K562 (cell line): ENCODE measurements around the gene RUNDC3A. TPM values are rescaled to one million over a fixed set of nuclear protein-coding genes. Genes with fewer than 3 reads are reported as not detected.

ENCODE experiments used
- ATF7 ChIP-seq: fragments of 450-650 bp; IDR thresholded peaks from 2 replicates; pipeline ENCODE4 v1.7.1; 2014; ENCODE audit warnings: mild to moderate bottlenecking, moderate library complexity
- CHD1 ChIP-seq: fragments of 200-600 bp; sonication (generic); IDR thresholded peaks from one replicate; pipeline ENCODE4 v1.6.1; 2012; ENCODE audit warnings: mild to moderate bottlenecking, moderate library complexity, low read length, inconsistent platforms
- CTBP1 ChIP-seq: fragments of 450-650 bp; IDR thresholded peaks from 2 replicates; pipeline ENCODE4 v1.6.1; 2016; ENCODE audit warnings: borderline replicate concordance
- CXXC5 ChIP-seq: fragments of 250-450 bp; sonication (Bioruptor Pico); IDR thresholded peaks from 2 replicates; pipeline ENCODE4 v1.8.0; 2022; ENCODE audit warnings: inconsistent platforms, mild to moderate bottlenecking, moderate library complexity
- GATAD2B ChIP-seq: fragments of 450-650 bp; IDR thresholded peaks from 2 replicates; pipeline ENCODE4 v1.6.1; 2017; ENCODE audit warnings: mild to moderate bottlenecking, borderline replicate concordance
- HMG20A ChIP-seq: fragments of 450-650 bp; formaldehyde crosslinking; conservative IDR thresholded peaks from 2 replicates; pipeline ENCODE4 v1.4.0; 2020; ENCODE audit warnings: mild to moderate bottlenecking, mixed read lengths
- L3MBTL2 ChIP-seq: fragments of 450-650 bp; IDR thresholded peaks from 2 replicates; pipeline ENCODE4 v1.6.1; 2016; ENCODE audit warnings: mild to moderate bottlenecking, moderate library complexity
- MTA2 ChIP-seq: fragments of 450-650 bp; IDR thresholded peaks from 2 replicates; pipeline ENCODE4 v1.6.1; 2016; ENCODE audit warnings: low read depth
- NCOR1 ChIP-seq: fragments of 450-650 bp; IDR thresholded peaks from 2 replicates; pipeline ENCODE4 v1.6.1; 2016; ENCODE audit warnings: mild to moderate bottlenecking, moderate library complexity
- RAD51 ChIP-seq: fragments of 450-650 bp; IDR thresholded peaks from 2 replicates; pipeline ENCODE4 v1.7.1; 2016; ENCODE audit warnings: low read depth, mild to moderate bottlenecking, borderline replicate concordance
- RB1 ChIP-seq: fragments of 450-650 bp; IDR thresholded peaks from 2 replicates; pipeline ENCODE4 v1.6.1; 2017; ENCODE audit warnings: low read depth, mild to moderate bottlenecking
- RBBP5 ChIP-seq: fragments of 200-600 bp; sonication (generic); IDR thresholded peaks from 2 replicates; pipeline ENCODE4 v1.6.1; 2012; ENCODE audit warnings: borderline replicate concordance, mild to moderate bottlenecking, low read length, control low read depth, inconsistent platforms; ENCODE audit not compliant: insufficient read depth, poor library complexity, severe bottlenecking
- RBM39 ChIP-seq: fragments of 200-400 bp; formaldehyde crosslinking; optimal IDR thresholded peaks from 2 replicates; pipeline ENCODE3; 2018; ENCODE audit warnings: low read depth, low read length
- RNF2 ChIP-seq: sonication (generic); IDR thresholded peaks from 2 replicates; pipeline ENCODE4 v1.6.1; 2016
- SAFB2 ChIP-seq: fragments of 200-400 bp; formaldehyde crosslinking; IDR thresholded peaks from 2 replicates; pipeline ENCODE4 v1.6.1; 2018; ENCODE audit warnings: borderline replicate concordance, low read length, low read depth, moderate library complexity; ENCODE audit not compliant: severe bottlenecking
- SIRT6 ChIP-seq: IDR thresholded peaks from one replicate; pipeline ENCODE4 v1.6.1; 2012; ENCODE audit warnings: low read depth, mild to moderate bottlenecking, control low read depth, inconsistent platforms, low read length, moderate library complexity
- SOX6 ChIP-seq: fragments of 450-650 bp; IDR thresholded peaks from 2 replicates; pipeline ENCODE4 v1.6.1; 2014; ENCODE audit warnings: mild to moderate bottlenecking
- SRSF3 ChIP-seq: fragments of 200-400 bp; formaldehyde crosslinking; IDR thresholded peaks from 2 replicates; pipeline ENCODE4 v1.6.1; 2016; ENCODE audit warnings: mild to moderate bottlenecking, low read length, moderate library complexity; ENCODE audit not compliant: insufficient read depth
- SUPT5H ChIP-seq: fragments of 450-650 bp; IDR thresholded peaks from 2 replicates; pipeline ENCODE4 v1.6.1; 2016
- XRCC5 ChIP-seq: fragments of 200-400 bp; formaldehyde crosslinking; IDR thresholded peaks from 2 replicates; pipeline ENCODE4 v1.6.1; 2017; ENCODE audit warnings: low read depth, mild to moderate bottlenecking, low read length
- ZNF263 ChIP-seq: sonication (generic); formaldehyde crosslinking; IDR thresholded peaks from 2 replicates; pipeline ENCODE4 v1.8.0; 2022; ENCODE audit warnings: mild to moderate bottlenecking, missing genetic modification reagents, borderline replicate concordance
- ZNF408 ChIP-seq: fragments of 250-450 bp; sonication (Bioruptor Pico); IDR thresholded peaks from 2 replicates; pipeline ENCODE4 v1.4.0; 2020; ENCODE audit warnings: low read depth, mild to moderate bottlenecking, moderate library complexity
- ZSCAN32 ChIP-seq: fragments of 450-650 bp; formaldehyde crosslinking; IDR thresholded peaks from 2 replicates; pipeline ENCODE4 v1.4.0; 2020; ENCODE audit warnings: mild to moderate bottlenecking, moderate library complexity
- polyA plus RNA-seq, 8 experiments: library from polyadenylated mRNA; depleted of rRNA in 4 of 8; stranded (reverse) in 5 of 8; unstranded in 3 of 8; fragments of >200 nt; fragmentation: Nextera tagmentation in 2 of 8; fragmentation: Illumina TruSeq in 1 of 8; extraction: Ambion mirVana in 2 of 8; extraction: Trizol in 1 of 8; gene quantifications; 2 replicates each; pipeline versions ENCODE4 v1.2.1 to v1.2.3, GENCODE V29; 2011 to 2014; ENCODE audit warnings: inconsistent platforms in 1 of 8, missing spikeins in 1 of 8
- total RNA-seq, 7 experiments: library from RNA; depleted of rRNA in 6 of 7; stranded (reverse); fragments of >200 nt in 6 of 7; fragmentation: Illumina TruSeq in 2 of 7; extraction: Trizol in 2 of 7; gene quantifications; 2 replicates each; pipeline versions ENCODE4 v1.2.1 to v1.2.3, GENCODE V29; 2011 to 2021; ENCODE audit warnings: low replicate concordance in 1 of 7
- TF ChIP-seq, protein P1 (sequence below): sonication (generic); formaldehyde crosslinking; IDR thresholded peaks from 2 replicates; pipeline ENCODE4 v1.8.0; 2022; ENCODE audit warnings: mild to moderate bottlenecking, missing genetic modification reagents
- TF ChIP-seq, protein P2 (sequence below): fragments of 250-450 bp; sonication (Bioruptor Pico); IDR thresholded peaks from 2 replicates; pipeline ENCODE4 v1.4.0; 2020
- TF ChIP-seq, protein P3 (sequence below): fragments of 450-650 bp; IDR thresholded peaks from 2 replicates; pipeline ENCODE4 v1.7.1; 2018; ENCODE audit warnings: mild to moderate bottlenecking, low read depth; ENCODE audit not compliant: partially characterized antibody

RUNDC3A gene
- total and polyA plus RNA-seq, 9 of the 15 experiments (the other 6 are each of a cell fraction or from before 2014, with no cell fraction given) = not detected

DNA sequence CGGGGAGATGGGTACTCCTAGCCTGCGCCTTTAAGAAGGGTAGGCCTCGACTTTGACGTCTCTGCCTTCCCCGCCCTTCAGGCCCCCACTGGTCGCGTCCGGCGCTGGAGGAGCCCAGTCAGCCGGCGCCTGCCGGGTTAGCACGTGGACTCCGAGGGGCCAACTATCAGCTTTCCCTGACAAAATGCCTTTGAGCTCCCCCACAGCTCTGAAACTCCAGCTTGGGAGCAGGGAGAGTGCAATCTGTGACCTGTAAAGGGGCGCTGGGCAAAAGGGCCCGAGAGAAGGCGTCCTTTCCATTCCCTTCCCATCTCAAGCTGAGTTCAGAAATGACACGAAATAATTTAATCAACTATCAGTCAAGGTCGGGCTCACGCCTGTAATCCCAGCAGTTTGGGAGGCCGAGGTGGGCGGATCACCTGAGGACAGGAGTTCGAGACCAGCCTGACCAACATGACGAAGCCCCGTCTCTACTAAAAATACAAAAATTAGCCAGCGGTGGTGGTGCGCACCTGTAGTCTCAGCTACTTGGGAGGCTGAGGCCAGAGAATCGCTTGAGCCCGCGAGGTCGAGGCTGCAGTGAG, 18.6 kb downstream of the RUNDC3A start (continued):
- TF ChIP-seq SRSF3 (no peak), SIRT6 (no peak), CHD1 (no peak), ZNF263 (CRISPR knock-in tag) (peak; percentile 66; the same call in 1 of the 2 replicates), HMG20A (CRISPR knock-in tag) (no peak), RB1 (peak; percentile 53; the same call in 1 of the 2 replicates), ZSCAN32 (no peak), CTBP1 (peak; percentile 58; the same call in 1 of the 2 replicates), RAD51 (peak; percentile 61; the same call in 1 of the 2 replicates), NCOR1 (no peak), RBBP5 (no peak), CXXC5 (CRISPR knock-in tag) (peak; percentile 88), SOX6 (peak; percentile 29; the same call in 1 of the 2 replicates), ATF7 (peak; percentile 68), RBM39 (no peak), MTA2 (no peak), GATAD2B (no peak), XRCC5 (peak; percentile 62; the same call in 1 of the 2 replicates), RNF2 (peak; percentile 45; the same call in 1 of the 2 replicates), SUPT5H (no peak), SAFB2 (no peak), L3MBTL2 (peak; percentile 90), ZNF408 (CRISPR knock-in tag) (peak; percentile 99)
- TF ChIP-seq, protein P1, sequence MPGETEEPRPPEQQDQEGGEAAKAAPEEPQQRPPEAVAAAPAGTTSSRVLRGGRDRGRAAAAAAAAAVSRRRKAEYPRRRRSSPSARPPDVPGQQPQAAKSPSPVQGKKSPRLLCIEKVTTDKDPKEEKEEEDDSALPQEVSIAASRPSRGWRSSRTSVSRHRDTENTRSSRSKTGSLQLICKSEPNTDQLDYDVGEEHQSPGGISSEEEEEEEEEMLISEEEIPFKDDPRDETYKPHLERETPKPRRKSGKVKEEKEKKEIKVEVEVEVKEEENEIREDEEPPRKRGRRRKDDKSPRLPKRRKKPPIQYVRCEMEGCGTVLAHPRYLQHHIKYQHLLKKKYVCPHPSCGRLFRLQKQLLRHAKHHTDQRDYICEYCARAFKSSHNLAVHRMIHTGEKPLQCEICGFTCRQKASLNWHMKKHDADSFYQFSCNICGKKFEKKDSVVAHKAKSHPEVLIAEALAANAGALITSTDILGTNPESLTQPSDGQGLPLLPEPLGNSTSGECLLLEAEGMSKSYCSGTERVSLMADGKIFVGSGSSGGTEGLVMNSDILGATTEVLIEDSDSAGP = peak; percentile 82; the same call in 1 of the 2 replicates
- TF ChIP-seq, protein P2, sequence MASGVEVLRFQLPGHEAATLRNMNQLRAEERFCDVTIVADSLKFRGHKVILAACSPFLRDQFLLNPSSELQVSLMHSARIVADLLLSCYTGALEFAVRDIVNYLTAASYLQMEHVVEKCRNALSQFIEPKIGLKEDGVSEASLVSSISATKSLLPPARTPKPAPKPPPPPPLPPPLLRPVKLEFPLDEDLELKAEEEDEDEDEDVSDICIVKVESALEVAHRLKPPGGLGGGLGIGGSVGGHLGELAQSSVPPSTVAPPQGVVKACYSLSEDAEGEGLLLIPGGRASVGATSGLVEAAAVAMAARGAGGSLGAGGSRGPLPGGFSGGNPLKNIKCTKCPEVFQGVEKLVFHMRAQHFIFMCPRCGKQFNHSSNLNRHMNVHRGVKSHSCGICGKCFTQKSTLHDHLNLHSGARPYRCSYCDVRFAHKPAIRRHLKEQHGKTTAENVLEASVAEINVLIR (CRISPR knock-in tag) = no peak
- TF ChIP-seq, protein P3, sequence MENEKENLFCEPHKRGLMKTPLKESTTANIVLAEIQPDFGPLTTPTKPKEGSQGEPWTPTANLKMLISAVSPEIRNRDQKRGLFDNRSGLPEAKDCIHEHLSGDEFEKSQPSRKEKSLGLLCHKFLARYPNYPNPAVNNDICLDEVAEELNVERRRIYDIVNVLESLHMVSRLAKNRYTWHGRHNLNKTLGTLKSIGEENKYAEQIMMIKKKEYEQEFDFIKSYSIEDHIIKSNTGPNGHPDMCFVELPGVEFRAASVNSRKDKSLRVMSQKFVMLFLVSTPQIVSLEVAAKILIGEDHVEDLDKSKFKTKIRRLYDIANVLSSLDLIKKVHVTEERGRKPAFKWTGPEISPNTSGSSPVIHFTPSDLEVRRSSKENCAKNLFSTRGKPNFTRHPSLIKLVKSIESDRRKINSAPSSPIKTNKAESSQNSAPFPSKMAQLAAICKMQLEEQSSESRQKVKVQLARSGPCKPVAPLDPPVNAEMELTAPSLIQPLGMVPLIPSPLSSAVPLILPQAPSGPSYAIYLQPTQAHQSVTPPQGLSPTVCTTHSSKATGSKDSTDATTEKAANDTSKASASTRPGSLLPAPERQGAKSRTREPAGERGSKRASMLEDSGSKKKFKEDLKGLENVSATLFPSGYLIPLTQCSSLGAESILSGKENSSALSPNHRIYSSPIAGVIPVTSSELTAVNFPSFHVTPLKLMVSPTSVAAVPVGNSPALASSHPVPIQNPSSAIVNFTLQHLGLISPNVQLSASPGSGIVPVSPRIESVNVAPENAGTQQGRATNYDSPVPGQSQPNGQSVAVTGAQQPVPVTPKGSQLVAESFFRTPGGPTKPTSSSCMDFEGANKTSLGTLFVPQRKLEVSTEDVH = no peak
